GM12865 (cell line): ENCODE results near the gene SPTLC2.
"Not testable (repeated sequence)": the region's sequence is repeated elsewhere in the genome, so short reads cannot be mapped to it uniquely, and the experiment has no call there.

Experiments used
- DNase-seq: peaks from one replicate; pipeline ENCODE4 v3.0.0; 2010; ENCODE audit warnings: low read depth
- H3K4me3 ChIP-seq: 2 replicates; pipeline ENCODE4 v1.5.1; 2011; ENCODE audit warnings: mild to moderate bottlenecking, low read depth, low read length, control low read depth
- TF ChIP-seq, protein P1 (sequence below): IDR thresholded peaks from 2 replicates; pipeline ENCODE4 v1.5.1; 2011; ENCODE audit warnings: low read length, control low read depth, low read depth, inconsistent platforms; ENCODE audit not compliant: insufficient read depth; ENCODE audit errors: missing control alignments

The SPTLC2 gene, protein sequence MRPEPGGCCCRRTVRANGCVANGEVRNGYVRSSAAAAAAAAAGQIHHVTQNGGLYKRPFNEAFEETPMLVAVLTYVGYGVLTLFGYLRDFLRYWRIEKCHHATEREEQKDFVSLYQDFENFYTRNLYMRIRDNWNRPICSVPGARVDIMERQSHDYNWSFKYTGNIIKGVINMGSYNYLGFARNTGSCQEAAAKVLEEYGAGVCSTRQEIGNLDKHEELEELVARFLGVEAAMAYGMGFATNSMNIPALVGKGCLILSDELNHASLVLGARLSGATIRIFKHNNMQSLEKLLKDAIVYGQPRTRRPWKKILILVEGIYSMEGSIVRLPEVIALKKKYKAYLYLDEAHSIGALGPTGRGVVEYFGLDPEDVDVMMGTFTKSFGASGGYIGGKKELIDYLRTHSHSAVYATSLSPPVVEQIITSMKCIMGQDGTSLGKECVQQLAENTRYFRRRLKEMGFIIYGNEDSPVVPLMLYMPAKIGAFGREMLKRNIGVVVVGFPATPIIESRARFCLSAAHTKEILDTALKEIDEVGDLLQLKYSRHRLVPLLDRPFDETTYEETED

DNA sequence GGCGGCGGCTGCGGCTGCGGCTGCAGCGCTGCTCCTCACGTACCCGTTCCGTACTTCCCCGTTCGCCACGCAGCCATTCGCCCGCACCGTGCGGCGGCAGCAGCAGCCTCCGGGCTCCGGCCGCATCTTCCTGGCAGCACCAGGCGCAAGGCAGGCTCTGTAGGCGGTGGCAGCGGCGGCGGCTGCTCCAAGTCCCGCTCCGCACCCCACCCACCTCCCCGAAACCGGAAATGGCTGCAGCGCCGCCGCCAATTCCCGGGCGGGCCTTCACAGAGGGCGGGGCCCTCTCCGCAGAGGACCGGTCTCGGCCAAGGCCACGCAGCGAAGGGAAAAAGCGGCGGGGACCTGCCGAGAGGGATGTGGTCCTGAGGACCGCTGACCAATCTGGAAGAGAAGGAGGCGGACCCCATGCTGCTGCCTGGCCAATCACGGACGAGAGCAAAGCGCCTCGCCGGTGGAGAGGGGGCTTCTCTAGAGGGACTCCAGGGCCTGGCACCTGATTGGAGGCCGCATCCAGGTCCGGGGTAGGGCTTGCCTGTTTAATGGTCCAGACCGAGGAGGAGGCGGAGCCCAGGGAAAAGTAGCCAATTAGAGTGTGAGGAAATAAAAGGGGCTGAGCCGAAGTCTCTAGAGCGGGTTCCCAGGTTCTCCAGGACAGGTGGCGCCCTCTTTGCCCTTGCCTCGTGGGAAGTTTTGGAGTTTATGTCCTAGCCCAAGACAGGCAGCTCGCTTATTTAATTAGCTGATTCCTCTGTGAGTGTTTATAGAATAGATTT lies at the start of gene SPTLC2:
SPTLC2 (minus strand) TSS at position 184 of the 776 bp plus-strand sequence; CDS start at position 126, 58 bp downstream.
- peak; percentile 99 for DNase-seq
- TF ChIP-seq, protein P1, sequence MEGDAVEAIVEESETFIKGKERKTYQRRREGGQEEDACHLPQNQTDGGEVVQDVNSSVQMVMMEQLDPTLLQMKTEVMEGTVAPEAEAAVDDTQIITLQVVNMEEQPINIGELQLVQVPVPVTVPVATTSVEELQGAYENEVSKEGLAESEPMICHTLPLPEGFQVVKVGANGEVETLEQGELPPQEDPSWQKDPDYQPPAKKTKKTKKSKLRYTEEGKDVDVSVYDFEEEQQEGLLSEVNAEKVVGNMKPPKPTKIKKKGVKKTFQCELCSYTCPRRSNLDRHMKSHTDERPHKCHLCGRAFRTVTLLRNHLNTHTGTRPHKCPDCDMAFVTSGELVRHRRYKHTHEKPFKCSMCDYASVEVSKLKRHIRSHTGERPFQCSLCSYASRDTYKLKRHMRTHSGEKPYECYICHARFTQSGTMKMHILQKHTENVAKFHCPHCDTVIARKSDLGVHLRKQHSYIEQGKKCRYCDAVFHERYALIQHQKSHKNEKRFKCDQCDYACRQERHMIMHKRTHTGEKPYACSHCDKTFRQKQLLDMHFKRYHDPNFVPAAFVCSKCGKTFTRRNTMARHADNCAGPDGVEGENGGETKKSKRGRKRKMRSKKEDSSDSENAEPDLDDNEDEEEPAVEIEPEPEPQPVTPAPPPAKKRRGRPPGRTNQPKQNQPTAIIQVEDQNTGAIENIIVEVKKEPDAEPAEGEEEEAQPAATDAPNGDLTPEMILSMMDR = peak; percentile 12
- peak within 1 kb of the TSS; percentile 69 for H3K4me3 ChIP-seq

DNA sequence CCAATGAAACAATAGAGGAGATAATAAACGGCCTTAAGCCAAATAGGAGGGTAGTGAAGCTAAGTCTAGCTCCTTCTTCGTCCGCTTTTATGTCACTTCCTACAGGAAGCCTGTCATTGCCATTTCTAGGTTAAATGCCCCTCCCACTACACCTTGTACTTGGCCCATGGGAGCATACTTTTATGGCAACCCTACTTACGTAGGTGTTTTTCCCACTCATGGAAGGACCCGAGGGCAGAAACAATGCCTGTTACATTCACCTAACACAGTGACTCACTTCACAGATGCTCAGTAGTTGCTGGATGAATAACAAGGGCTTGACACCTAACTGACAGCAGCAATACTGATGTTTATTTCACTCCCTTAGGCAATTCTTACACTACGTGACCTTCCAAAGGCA lies 46.9 kb upstream of the SPTLC2 start:
- no peak overlapping the region for H3K4me3 ChIP-seq
- no peak for DNase-seq
- TF ChIP-seq, protein P1 = no peak

DNA sequence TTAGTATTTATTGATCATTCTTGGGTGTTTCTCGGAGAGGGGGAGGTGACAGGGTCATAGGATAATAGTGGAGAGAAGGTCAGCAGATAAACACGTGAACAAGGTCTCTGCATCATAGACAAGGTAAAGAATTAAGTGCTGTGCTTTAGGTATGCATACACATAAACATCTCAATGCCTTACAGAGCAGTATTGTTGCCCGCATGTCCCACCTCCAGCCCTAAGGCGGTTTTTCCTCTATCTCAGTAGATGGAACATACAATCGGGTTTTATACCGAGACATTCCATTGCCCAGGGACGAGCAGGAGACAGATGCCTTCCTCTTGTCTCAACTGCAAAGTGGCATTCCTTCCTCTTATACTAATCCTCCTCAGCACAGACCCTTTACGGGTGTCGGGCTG lies 45.1 kb upstream of the SPTLC2 start:
- not testable (repeated sequence) for DNase-seq, H3K4me3 ChIP-seq

DNA sequence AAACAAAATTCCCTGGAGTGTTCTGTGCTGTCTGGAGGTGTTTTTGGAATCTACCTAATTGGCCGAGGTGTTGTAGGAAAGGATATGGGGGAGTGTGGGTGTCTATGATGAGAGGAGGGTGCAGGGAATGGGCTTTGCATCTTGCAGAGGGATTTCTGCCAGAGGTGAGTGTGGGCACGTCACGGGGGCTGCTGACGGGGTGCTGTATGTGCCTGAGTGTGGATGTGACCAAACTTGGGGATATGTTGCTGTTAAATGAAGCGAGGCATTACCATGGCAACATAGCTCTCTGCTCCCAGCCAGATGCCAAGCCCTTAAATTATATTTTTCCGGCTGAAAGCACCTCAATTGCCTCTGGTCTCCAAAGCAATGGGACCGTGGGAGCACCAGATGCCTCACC lies 44.3 kb upstream of the SPTLC2 start:
- TF ChIP-seq, protein P1 = no peak
- no peak overlapping the region for H3K4me3 ChIP-seq
- no peak for DNase-seq

DNA sequence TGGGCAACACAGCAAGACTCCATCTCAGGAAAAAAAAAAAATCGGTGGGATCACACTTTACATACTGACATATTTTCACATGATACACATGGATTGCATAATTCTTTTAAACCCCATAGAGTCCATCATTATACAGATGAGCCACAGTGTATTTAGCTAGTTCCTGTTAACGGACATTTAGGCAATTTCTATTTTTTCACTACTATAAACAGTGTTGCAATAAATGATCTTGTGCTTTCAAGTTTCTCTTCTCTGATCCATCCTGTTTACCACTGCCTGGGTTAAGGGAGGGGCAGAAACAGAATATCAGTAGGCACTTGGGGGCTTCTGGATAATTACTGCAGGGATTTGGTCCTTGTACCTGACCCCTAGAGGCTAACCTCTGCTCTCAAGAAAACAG lies 43.4 kb upstream of the SPTLC2 start:
- no peak for DNase-seq
- no peak overlapping the region for H3K4me3 ChIP-seq
- TF ChIP-seq, protein P1 = no peak

DNA sequence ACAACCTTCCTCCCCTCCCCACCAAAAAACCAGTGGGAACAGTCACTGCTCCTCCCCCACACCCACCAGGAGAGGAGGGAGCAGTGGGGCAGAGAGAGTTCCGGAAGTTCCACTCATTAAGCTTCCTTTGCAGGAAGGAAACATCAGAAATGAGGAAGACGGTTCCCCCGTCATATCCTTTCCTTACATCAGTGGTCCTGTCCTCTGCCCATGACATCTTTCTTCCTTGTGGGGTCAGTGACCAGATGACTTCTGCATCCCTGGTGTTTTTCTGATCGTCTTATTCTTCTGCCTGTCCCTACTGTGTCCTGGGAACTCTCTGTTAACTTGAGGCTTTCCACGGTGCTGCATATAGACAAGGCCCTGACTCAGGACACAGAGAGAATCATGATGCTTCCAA lies 40.8 kb upstream of the SPTLC2 start:
- H3K4me3 ChIP-seq = no peak overlapping the region
- DNase-seq = no peak
- TF ChIP-seq, protein P1 = no peak

DNA sequence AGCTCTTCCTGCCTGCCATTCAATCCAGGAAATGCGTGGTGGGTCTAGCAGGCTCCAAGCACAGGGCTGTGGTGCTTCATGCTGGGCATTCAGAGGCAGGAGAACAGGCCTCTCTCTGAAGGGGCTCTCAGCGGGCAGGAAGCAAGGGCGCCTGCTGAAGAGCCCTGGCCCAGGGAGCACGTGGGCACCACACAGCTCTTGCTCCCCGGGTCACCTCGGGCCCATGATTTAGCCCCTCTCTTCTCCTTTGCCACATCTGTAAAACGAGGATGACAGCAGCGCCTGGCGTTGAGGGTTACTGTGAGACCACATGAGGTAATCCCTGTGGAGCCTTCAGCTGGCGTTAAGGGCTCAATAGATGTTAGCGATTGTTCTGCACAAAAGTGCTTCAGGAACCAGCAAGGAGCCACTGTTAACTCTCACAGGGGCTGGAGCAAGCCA lies 37.6 kb upstream of the SPTLC2 start:
- no peak overlapping the region for H3K4me3 ChIP-seq
- no peak for DNase-seq
- TF ChIP-seq, protein P1 = no peak
